Mucosa of stomach (tissue), 1 donor: ENCODE results near the gene IKZF1.

Source experiments
- H3K27me3 ChIP-seq: one replicate; pipeline ENCODE4 v1.7.0; 2013; ENCODE audit warnings: mild to moderate bottlenecking, low read length; ENCODE audit not compliant: control insufficient read depth, insufficient read depth
- H3K36me3 ChIP-seq: one replicate; pipeline ENCODE4 v1.7.0; 2013; ENCODE audit warnings: low read length; ENCODE audit not compliant: control insufficient read depth, insufficient read depth
- H3K4me1 ChIP-seq: one replicate; pipeline ENCODE4 v1.7.0; 2013; ENCODE audit warnings: mild to moderate bottlenecking, low read length; ENCODE audit not compliant: control insufficient read depth, insufficient read depth
- H3K4me3 ChIP-seq: one replicate; pipeline ENCODE4 v1.7.0; 2013; ENCODE audit warnings: low read length
- H3K9ac ChIP-seq: one replicate; pipeline ENCODE4 v1.7.0; 2013; ENCODE audit warnings: mild to moderate bottlenecking, low read length, moderate library complexity
- H3K9me3 ChIP-seq: one replicate; pipeline ENCODE4 v1.7.0; 2013; ENCODE audit warnings: mild to moderate bottlenecking, low read length, moderate library complexity; ENCODE audit not compliant: control insufficient read depth
- donor health status: Pancreatic carcinoma.

Gene IKZF1

DNA sequence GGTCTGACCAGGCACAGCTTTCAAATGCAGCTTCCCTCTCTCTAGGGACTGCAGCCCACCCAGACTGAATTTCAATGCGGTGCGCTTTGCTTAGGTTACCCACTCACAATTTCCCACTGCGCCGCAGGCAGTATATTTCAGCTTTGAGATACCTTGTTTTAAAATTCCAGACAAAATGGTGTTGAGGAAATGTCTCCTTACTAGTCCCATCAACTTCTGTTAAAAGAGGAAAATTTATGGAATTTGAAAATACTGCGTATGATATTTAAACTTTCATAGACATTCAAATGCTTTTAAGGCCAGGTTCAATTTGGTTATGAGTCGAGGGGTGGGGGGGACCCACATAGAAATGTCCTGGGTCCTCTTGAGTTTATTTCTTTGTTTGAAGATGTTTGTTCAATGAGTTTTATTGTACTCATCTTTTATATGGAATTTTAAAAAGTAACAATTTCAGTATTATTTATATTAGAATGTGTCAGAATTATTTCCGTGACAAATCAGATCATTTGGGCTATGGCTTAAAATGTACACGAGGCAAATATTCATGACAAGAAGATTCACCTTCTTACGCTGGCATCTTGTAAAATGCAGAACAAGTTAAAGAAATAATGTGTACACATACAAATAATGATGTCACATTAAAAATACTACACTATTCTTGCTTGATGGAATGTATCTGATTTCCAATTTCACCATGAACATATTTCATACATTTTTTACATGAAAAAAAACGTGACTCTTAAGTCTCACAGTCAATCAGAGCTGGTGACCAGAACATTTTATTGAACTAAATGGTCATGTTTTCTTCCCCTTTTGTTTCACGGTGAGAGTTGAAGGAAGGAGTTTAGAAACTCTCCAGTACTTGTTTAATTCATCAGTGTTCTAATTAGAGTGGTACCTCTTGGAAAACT is 1.3 kb downstream of the IKZF1 start:
- Histone ChIP-seq H3K9me3 (no peaks in the 10 kb centered on the region), H3K4me1 (no peaks in the 10 kb centered on the region), H3K27me3 (peaks cover 41% of the 10 kb centered on the region), H3K9ac (no peak overlapping the region), H3K36me3 (no peaks in the 10 kb centered on the region), H3K4me3 (no peak overlapping the region)

DNA sequence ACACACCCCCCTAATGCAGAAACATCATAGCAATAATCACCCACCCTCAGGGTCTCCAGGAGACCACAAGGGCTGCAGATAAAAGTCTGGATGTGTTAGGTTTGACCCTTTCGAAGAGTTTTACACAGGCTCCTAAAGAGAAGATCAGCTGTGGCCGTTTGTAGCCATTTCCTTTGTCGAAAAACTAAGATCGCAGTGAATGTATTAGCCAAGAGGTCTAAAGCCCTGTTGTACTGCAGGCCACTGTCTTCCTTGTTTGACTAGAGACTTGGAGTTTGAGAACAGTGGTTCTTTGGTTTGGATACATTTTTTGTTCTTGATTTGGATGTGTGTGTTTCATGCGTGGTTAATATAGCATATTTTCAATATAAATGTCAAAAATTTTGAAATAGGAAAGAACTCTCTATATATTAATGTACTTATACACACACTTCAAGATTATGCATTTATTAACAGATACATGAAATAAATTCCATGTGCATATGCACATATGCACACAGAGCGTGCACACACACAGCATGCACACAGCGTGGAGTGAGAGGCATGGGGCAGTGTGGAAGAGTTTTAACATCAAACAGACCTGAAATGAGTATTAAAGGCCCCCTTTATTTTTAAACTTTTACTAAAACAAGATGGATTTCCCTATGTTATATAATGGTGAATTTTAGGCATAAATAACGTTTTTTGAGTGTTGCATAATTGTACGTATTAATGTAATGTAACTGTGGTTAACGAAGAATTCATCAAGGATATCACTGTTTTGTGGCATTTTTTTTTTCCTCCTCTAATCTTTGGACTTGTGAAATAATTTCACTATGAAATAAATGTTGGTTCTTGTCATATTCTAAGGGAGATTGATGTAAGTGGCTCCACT is 2.2 kb downstream of the IKZF1 start:
- Histone ChIP-seq H3K9ac (no peak overlapping the region), H3K27me3 (peaks cover 40% of the 10 kb centered on the region), H3K4me1 (no peaks in the 10 kb centered on the region), H3K4me3 (no peak overlapping the region), H3K9me3 (no peaks in the 10 kb centered on the region), H3K36me3 (no peaks in the 10 kb centered on the region)

DNA sequence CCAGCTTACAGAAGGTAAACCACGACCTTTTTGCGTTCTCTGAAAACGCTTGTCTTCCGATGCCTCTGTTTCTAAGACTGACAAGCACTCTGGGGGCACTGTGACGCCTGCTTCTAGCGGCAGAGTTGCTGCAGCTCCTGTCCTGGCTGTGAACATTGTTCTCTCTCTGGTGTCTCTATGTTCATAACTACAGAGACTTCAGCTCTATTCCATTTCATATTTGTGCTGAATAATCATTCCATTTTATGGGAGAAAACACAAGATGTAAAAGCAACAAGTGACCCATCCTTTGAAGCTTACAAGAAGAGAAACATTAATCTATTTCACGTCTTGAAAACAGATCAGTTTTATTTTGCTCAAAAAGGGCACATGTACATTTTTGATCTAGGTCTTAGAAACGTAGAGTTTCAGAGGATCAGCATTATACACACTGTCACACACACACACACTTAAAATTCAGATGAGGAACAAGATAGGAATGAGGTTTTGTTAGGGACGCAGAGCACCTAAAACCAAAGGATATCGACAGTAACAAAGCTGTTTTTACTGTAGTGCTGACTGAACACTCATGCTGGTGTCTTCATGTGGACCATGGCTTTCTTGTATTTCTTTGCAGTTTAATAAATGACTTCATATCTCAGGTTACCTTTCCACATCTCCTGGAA is 3.0 kb downstream of the IKZF1 start:
- no peaks in the 10 kb centered on the region for H3K36me3 ChIP-seq
- H3K27me3 ChIP-seq, result peaks cover 32% of the 10 kb centered on the region
- H3K9ac ChIP-seq, result no peak overlapping the region
- H3K9me3 ChIP-seq, result no peaks in the 10 kb centered on the region
- no peak overlapping the region for H3K4me3 ChIP-seq
- H3K4me1 ChIP-seq, result no peaks in the 10 kb centered on the region

DNA sequence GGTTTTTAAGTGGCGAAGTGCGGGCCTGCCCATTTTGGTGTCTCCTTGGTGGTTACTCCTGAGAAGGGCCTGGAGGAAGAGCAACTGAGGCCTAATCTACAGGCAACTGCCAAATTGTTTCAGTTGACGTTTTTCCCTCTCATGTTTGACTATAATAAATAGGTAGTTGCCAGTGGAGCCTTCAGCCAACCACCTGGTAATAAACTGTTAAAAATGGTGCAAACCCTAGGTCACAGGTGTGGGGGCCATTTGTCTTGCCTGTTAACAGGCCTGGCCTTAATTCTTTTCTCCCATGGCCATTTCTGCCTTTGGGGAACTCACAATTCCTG is 3.7 kb downstream of the IKZF1 start:
- H3K36me3 ChIP-seq, result no peaks in the 10 kb centered on the region
- peaks cover 25% of the 10 kb centered on the region for H3K27me3 ChIP-seq
- no peak overlapping the region for H3K4me3 ChIP-seq

DNA sequence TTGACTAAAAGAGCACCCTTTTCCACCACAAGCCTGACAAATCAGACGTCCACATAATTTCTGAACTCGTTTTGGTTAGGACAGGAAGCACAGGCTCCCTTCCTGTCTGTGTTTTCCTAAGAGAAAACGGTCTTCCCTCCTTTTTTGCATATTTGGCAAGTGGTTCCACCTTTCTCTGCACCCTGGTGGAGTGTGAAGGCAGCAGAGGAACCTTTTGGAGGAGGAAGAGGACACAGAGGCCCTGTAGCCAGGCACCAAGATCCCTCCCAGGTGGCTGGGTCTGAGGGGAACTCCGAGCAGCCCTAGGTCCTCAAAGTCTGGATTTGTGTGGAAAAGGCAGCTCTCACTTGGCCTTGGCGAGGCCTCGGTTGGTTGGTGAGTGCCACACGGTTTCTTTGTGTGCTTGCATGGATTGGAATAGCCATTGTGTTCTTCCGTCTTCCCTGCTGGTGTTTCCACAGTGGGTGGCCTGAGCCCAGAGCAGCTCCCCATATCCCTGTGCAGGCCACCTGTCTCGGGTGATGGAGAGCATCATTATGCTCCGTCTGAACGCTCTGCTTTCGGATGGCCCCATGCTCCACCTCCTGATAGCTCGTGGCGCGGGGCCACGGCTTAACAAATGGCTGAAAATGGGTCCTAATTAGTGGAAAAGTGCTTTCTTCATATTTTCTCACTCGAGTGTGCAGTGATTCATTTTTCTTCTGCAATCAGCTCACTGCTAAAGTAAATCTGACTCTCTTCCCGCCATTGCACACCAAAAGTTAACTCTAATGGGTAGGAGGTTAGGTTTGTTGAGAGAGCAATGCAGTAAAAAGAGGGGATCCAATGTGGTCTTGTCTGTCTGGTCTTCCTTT is 4.2 kb downstream of the IKZF1 start:
- Histone ChIP-seq H3K9ac (no peak overlapping the region), H3K9me3 (no peaks in the 10 kb centered on the region), H3K4me1 (no peaks in the 10 kb centered on the region), H3K4me3 (no peak overlapping the region), H3K27me3 (peaks cover 21% of the 10 kb centered on the region), H3K36me3 (no peaks in the 10 kb centered on the region)

More for the DNA sequence above, 3.7 kb downstream of the IKZF1 start:
- Histone ChIP-seq H3K9me3 (no peaks in the 10 kb centered on the region), H3K4me1 (no peaks in the 10 kb centered on the region), H3K9ac (no peak overlapping the region)

DNA sequence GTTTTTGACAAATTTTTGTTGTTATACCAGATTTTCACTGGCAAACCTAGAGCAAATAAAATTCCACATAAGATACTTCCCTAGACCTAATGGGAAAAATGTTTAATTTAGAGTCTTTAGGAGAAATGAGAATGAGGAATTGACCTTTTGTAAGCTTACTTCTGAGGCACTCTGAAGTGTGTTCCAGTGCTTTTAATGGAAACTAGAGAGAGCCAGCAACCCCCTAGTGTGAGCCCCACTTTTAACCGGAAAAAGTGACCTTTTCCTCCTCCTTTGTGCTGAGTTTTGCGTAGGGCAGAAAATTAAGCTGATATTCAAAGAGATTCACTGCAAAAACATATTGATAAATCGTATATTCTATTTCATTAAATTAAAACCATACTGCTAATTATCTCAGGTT is 5.2 kb downstream of the IKZF1 start:
- Histone ChIP-seq H3K4me3 (no peak overlapping the region), H3K9me3 (no peaks in the 10 kb centered on the region), H3K27me3 (peaks cover 17% of the 10 kb centered on the region), H3K9ac (no peak overlapping the region), H3K36me3 (no peaks in the 10 kb centered on the region), H3K4me1 (no peaks in the 10 kb centered on the region)

DNA sequence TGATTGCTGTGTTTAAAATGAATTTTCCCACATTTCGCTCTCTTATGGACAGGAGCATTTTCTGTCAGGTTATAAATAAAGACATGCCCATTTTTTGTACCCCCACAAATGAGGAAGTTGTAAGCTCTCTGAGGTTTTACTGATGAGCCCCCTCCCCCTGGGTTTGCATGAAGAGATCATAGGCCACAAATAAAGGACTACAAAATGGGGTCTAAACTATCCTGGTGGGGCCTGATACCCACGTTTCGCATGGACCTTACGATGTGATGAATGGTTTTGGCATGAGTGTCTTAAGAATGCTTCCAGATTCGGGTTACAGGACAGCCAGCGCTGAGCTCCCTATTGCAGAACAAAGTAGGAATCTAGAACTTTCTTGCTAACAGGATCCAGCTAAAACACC is 5.8 kb downstream of the IKZF1 start:
- Histone ChIP-seq H3K36me3 (no peaks in the 10 kb centered on the region), H3K27me3 (peaks cover 11% of the 10 kb centered on the region), H3K9ac (no peak overlapping the region), H3K4me3 (no peak overlapping the region), H3K4me1 (no peaks in the 10 kb centered on the region), H3K9me3 (no peaks in the 10 kb centered on the region)

DNA sequence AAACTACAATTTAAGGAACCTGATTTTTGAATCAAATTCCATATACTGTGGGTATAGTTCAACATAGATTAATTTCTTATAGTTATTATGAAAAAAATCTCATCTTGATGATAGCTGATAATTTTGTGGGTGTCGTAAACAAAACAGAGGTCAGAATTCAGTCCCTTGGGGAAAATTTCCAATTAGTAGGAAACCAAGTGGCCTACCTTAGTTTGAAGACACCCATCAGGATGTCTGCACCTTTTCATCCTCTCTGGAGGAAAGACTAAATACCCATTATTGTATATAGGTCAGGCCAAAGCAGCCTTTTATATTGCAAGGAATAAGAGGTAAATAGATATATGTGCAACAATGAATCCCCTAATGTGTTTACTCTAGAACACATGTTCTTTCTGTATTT is 6.4 kb downstream of the IKZF1 start:
- peaks cover 6% of the 10 kb centered on the region for H3K27me3 ChIP-seq

DNA sequence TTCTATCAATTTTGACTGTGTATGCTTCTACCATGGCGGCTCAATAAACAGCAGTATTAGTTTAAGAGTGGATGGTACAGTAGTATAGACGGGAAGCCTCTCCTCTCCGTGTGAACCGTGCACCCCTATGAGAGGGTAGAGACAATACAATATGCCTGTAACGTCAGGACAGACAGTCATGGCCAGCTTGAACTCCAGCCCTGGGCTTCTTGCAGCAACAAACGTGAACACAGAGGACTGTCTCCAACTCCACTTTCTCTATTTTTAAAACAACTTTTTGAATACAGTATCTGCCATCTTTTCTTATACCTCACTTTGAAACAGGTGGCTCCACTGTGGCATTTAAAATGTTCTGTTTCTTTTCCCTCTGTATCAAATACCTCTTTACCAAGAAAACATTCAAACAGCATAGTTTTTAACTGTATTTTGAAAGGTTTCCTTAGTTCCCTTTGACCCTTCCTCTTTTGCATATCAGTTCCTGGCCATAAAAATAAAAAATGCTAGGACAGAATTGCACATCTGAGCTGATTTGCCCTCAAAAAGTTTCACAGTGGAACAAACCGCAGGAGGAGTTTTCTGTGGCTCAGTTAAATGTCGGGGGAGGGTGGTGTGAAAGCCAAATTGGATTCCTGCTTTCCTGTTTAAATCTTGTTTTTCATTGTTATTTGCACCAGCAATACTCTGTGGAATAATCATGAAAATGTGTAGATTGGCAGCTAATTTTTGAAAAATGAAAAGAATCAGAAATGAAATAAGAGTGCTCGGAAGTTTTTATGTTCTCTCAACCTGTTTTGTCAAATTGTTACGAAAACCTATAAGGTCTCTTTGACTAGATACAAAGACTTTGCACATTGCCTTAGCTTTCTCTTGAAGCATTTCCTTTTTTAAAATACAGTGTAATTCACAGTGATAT is 8.0 kb downstream of the IKZF1 start:
- Histone ChIP-seq H3K4me3 (no peak overlapping the region), H3K27me3 (no peaks in the 10 kb centered on the region), H3K36me3 (no peaks in the 10 kb centered on the region), H3K9me3 (no peaks in the 10 kb centered on the region), H3K4me1 (no peaks in the 10 kb centered on the region), H3K9ac (no peak overlapping the region)

More for the DNA sequence above, 6.4 kb downstream of the IKZF1 start:
- Histone ChIP-seq H3K4me3 (no peak overlapping the region), H3K9ac (no peak overlapping the region), H3K36me3 (no peaks in the 10 kb centered on the region), H3K4me1 (no peaks in the 10 kb centered on the region), H3K9me3 (no peaks in the 10 kb centered on the region)

DNA sequence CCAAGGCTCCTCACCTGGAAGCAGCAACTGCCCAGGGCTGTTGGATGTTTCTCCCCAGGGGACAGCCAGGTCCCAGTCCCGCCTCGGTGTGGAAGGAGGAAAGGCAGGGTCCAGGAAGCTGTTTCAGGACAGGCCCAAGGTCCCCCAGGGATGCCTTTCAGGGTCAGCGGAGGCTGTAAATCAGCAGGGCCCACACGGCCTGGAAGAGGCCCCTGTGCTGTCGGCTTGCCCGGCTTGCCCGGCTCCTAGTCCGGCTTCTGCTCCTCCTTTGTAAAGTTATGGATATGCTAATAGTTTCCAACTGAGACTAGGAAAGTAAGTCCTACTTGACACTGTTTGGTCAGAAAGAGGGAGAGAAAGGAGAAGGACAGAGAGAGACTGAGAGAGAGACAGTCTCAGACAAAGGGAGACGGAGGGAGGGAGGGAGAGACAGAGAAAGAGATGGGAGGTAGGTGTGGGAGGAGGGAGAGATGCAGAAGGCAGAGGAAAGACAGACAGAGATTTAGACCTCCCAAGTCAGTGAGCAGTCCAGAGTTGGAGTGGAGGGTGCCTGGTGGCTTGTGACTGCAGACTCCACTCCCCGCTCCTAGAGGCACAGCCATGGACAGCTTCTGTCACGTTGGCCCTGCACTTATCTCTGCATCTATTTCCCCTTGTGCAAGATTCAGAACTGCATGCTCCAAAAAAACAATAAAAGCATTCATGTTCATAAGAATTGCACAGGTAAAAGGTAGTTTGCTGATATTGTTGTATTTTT is 10.5 kb downstream of the IKZF1 start:
- Histone ChIP-seq H3K27me3 (no peaks in the 10 kb centered on the region), H3K4me3 (no peak overlapping the region), H3K36me3 (no peaks in the 10 kb centered on the region), H3K9me3 (no peaks in the 10 kb centered on the region), H3K4me1 (no peaks in the 10 kb centered on the region), H3K9ac (peak overlapping the region; percentile 22)
